ENCODE results near the gene UBE2L3. TPM values are rescaled to one million over a fixed set of nuclear protein-coding genes. Genes with fewer than 3 reads are reported as not detected.

UBE2L3 gene
- total RNA-seq, 1 donor from 2014 or later: 47.9 TPM

GRCh38 chr22:21589396-21589795, 21.9 kb downstream of the UBE2L3 start:
- peaks cover 52% of the 10 kb centered on the region for H3K4me1 ChIP-seq
- no peak for TF ChIP-seq CTCF (IDR thresholded peaks at IDR 0.05)
- ATAC-seq: no peak
- no peaks in the 10 kb centered on the region for H3K9me3 ChIP-seq
- peaks cover 21% of the 10 kb centered on the region for H3K36me3 ChIP-seq
- H3K27ac ChIP-seq: no peak overlapping the region
- no peak overlapping the region for H3K4me3 ChIP-seq
- no peak for DNase-seq
- intact Hi-C loops (cut with DNase I): no loop called here
- no peaks in the 10 kb centered on the region for H3K27me3 ChIP-seq (ENCODE audit: low read depth)

DNA sequence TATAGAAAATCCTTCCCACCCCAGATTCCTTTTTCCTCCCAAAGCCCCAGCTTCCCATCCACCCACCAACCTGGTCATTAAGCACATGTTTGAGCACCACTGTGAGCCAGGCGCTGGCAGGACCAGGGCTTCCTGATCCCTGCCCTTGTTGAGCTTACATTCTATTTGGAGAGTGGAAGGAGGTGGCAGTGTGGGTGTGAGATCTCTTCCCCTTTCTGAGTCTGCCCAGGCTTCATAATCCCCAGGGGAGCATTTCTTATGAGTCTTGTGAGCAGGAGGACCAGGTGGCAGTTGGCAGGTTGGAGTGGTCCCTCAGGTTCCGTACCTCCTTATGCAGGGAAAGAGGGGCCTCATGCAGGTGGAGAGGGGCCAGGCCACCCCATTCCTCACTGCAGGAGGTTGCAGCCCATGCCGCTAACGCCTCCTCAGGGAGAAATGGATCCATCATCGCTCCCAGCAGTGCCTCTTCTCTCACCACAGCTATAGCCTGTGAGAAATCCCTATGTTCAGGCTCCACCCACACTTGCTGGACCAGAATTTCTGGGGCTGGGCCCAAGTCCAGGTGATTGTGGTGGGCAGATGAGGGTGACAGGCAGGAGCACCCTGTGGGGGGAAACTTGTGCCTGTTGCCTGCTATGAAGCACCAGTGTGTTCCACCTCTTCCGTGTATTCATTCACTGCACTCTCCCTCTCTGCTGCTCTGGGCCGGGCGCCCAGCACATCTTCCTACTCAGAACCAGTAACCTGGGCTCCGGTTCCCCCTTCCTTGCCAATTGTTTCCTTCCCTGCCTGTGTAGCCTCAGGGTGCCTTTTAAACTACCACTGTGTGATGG, 23.5 kb downstream of the UBE2L3 start:
- Histone ChIP-seq H3K4me3 (no peak overlapping the region), H3K27me3 (ENCODE audit: low read depth) (no peaks in the 10 kb centered on the region), H3K9me3 (no peaks in the 10 kb centered on the region), H3K27ac (no peak overlapping the region), H3K36me3 (peaks cover 38% of the 10 kb centered on the region), H3K4me1 (peaks cover 52% of the 10 kb centered on the region)
- intact Hi-C loops (cut with DNase I): no loop called here
- peak in 1 of 2 donors; percentile 5 for ATAC-seq
- TF ChIP-seq CTCF (IDR thresholded peaks at IDR 0.05): no peak
- DNase-seq: no peak

DNA sequence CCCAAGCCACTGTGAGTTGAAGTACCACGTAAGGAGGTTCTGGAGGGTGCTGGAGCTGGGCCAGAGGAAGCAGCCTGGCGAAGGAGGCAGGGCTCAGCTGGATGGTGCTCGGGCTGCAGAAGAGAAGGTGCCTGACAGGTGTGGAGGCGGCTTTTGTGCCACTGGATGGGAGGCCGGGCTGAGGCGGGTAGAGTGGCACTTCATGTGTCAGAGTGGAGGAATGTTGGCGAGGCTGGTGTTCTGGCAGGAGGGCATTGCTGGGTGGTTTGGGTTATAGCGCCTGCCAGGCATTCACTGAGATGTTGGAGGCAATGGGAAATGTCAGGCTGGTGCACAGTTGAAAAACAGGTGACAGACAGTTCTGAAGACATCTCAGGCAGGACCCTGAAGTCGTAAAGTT, 24.2 kb downstream of the UBE2L3 start:
- intact Hi-C loops (cut with DNase I): no loop called here
- Histone ChIP-seq H3K4me1 (peaks cover 52% of the 10 kb centered on the region), H3K27me3 (ENCODE audit: low read depth) (no peaks in the 10 kb centered on the region), H3K4me3 (no peak overlapping the region), H3K9me3 (no peaks in the 10 kb centered on the region), H3K27ac (no peak overlapping the region), H3K36me3 (peaks cover 43% of the 10 kb centered on the region)
- TF ChIP-seq CTCF (IDR thresholded peaks at IDR 0.05): no peak
- peak; percentile 59 for DNase-seq
- ATAC-seq: peak; percentile 79 to 86

GRCh38 chr22:21592422-21592821, 24.9 kb downstream of the UBE2L3 start:
- Histone ChIP-seq H3K4me1 (peaks cover 46% of the 10 kb centered on the region), H3K9me3 (no peaks in the 10 kb centered on the region), H3K4me3 (no peak overlapping the region), H3K36me3 (peaks cover 50% of the 10 kb centered on the region), H3K27me3 (ENCODE audit: low read depth) (no peaks in the 10 kb centered on the region), H3K27ac (no peak overlapping the region)
- no peak for DNase-seq
- no peak for TF ChIP-seq CTCF (IDR thresholded peaks at IDR 0.05)
- intact Hi-C loops (cut with DNase I): no loop called here
- ATAC-seq: no peak

- TF ChIP-seq CTCF (IDR thresholded peaks at IDR 0.05): no peak
- Histone ChIP-seq H3K4me1 (peaks cover 35% of the 10 kb centered on the region), H3K27ac (no peak overlapping the region), H3K9me3 (no peaks in the 10 kb centered on the region), H3K36me3 (peaks cover 51% of the 10 kb centered on the region), H3K4me3 (no peak overlapping the region), H3K27me3 (ENCODE audit: low read depth) (no peaks in the 10 kb centered on the region)
- DNase-seq: no peak
- intact Hi-C loops (cut with DNase I): no loop called here
- no peak for ATAC-seq
These were observed 26.1 kb downstream of the UBE2L3 start for GRCh38 chr22:21593406-21594232.

Data from lower lobe of right lung (tissue), 2 donors.